Measurements from ENCODE around the gene FEZF1.

The FEZF1 gene

DNA sequence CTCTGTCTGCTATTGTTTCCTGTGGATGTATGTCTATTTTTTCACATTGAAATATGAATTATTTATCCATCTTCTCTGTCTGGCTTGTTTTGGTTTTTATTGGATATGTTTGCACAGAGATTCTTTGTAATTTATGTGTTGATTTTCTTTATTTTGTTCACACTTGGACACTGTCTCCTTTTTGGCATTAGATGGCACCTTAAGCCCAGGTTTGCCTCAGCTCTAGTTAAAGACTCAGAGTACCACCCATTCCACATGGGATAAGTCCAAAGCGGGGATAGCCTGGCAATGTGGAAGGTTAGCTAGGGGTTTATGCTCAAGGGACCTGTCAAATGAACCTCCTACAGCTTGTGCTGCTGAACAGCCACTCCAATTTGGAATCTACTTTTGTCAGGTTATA, 14.1 kb downstream of the FEZF1 start:
- TF ChIP-seq POLR2AphosphoS5 (IDR thresholded peaks at IDR 0.05; ENCODE audit: low read depth, low read length) (no peak), TAF1 (IDR thresholded peaks at IDR 0.05; ENCODE audit: borderline replicate concordance, insufficient read depth, low read length) (no peak), FOXP2 (optimal IDR thresholded peaks at IDR 0.05; ENCODE audit: borderline replicate concordance, extremely low read depth, extremely low read length, insufficient read depth) (no peak), SIN3A (IDR thresholded peaks at IDR 0.05; ENCODE audit: borderline replicate concordance, insufficient read depth, low read length) (no peak)
- TF ChIP-seq, protein P1, sequence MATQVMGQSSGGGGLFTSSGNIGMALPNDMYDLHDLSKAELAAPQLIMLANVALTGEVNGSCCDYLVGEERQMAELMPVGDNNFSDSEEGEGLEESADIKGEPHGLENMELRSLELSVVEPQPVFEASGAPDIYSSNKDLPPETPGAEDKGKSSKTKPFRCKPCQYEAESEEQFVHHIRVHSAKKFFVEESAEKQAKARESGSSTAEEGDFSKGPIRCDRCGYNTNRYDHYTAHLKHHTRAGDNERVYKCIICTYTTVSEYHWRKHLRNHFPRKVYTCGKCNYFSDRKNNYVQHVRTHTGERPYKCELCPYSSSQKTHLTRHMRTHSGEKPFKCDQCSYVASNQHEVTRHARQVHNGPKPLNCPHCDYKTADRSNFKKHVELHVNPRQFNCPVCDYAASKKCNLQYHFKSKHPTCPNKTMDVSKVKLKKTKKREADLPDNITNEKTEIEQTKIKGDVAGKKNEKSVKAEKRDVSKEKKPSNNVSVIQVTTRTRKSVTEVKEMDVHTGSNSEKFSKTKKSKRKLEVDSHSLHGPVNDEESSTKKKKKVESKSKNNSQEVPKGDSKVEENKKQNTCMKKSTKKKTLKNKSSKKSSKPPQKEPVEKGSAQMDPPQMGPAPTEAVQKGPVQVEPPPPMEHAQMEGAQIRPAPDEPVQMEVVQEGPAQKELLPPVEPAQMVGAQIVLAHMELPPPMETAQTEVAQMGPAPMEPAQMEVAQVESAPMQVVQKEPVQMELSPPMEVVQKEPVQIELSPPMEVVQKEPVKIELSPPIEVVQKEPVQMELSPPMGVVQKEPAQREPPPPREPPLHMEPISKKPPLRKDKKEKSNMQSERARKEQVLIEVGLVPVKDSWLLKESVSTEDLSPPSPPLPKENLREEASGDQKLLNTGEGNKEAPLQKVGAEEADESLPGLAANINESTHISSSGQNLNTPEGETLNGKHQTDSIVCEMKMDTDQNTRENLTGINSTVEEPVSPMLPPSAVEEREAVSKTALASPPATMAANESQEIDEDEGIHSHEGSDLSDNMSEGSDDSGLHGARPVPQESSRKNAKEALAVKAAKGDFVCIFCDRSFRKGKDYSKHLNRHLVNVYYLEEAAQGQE (IDR thresholded peaks at IDR 0.05; ENCODE audit: insufficient read depth in 1 of 2, low read depth in 2 of 2, low read length in 2 of 2) = no peak

GRCh38 chr7:122289426-122289825, 15.1 kb downstream of the FEZF1 start:
- no peak for TF ChIP-seq FOXP2 (optimal IDR thresholded peaks at IDR 0.05; ENCODE audit: borderline replicate concordance, extremely low read depth, extremely low read length, insufficient read depth)
- TF ChIP-seq, protein P1 (IDR thresholded peaks at IDR 0.05; ENCODE audit: insufficient read depth in 1 of 2, low read depth in 2 of 2, low read length in 2 of 2) = no peak
- no peak for TF ChIP-seq TAF1 (IDR thresholded peaks at IDR 0.05; ENCODE audit: borderline replicate concordance, insufficient read depth, low read length)
- no peak for TF ChIP-seq SIN3A (IDR thresholded peaks at IDR 0.05; ENCODE audit: borderline replicate concordance, insufficient read depth, low read length)
- TF ChIP-seq POLR2AphosphoS5 (IDR thresholded peaks at IDR 0.05; ENCODE audit: low read depth, low read length) = no peak

GRCh38 chr7:122273117-122273516, 31.4 kb downstream of the FEZF1 start:
- no peak for TF ChIP-seq FOXP2 (optimal IDR thresholded peaks at IDR 0.05; ENCODE audit: borderline replicate concordance, extremely low read depth, extremely low read length, insufficient read depth)

DNA sequence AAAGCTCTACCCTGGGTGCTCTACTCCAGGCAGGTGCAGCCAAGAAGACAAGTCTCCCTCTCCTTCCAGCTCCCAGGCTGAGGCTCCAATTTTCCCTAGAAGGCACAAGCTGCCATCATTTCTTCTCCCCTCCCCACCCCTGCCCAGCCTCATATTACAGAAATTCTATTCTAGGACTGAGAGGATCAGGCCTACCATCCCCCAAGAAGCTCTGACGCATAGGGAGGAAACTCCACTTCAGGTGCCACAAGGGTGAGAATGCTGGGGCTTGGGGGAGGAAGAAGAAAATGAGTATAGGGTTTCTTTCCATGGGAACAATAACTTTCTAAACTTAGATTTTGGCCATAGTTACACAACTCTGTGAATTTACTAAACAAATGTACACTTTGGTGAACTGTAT, 35.3 kb downstream of the FEZF1 start:
- TF ChIP-seq TAF1 (IDR thresholded peaks at IDR 0.05; ENCODE audit: borderline replicate concordance, insufficient read depth, low read length) (no peak), SIN3A (IDR thresholded peaks at IDR 0.05; ENCODE audit: borderline replicate concordance, insufficient read depth, low read length) (no peak), POLR2AphosphoS5 (IDR thresholded peaks at IDR 0.05; ENCODE audit: low read depth, low read length) (no peak)

DNA sequence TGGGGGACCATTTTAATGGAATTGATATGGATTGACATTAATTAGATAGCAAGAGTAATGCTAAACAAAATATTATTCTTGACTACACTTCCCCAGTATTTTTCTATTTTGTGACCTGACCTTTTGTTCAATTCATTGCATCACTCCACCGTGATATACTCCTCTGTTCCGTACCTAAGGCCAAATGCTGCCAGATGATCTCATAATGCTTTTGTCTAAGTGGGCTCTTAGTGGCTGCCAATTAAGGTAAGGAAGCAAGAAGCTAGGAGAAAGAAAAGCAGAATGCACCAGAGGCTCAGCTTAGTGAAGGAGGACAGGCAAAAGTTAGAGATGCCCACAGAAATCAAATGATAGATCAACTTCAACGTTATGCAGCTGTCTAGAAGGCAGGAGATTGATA, 36.4 kb downstream of the FEZF1 start:
- TF ChIP-seq FOXP2 (optimal IDR thresholded peaks at IDR 0.05; ENCODE audit: borderline replicate concordance, extremely low read depth, extremely low read length, insufficient read depth) = no peak
- no peak for TF ChIP-seq TAF1 (IDR thresholded peaks at IDR 0.05; ENCODE audit: borderline replicate concordance, insufficient read depth, low read length)
- TF ChIP-seq POLR2AphosphoS5 (IDR thresholded peaks at IDR 0.05; ENCODE audit: low read depth, low read length) = no peak
- TF ChIP-seq, protein P1 (IDR thresholded peaks at IDR 0.05; ENCODE audit: insufficient read depth in 1 of 2, low read depth in 2 of 2, low read length in 2 of 2) = no peak
- TF ChIP-seq SIN3A (IDR thresholded peaks at IDR 0.05; ENCODE audit: borderline replicate concordance, insufficient read depth, low read length) = no peak

DNA sequence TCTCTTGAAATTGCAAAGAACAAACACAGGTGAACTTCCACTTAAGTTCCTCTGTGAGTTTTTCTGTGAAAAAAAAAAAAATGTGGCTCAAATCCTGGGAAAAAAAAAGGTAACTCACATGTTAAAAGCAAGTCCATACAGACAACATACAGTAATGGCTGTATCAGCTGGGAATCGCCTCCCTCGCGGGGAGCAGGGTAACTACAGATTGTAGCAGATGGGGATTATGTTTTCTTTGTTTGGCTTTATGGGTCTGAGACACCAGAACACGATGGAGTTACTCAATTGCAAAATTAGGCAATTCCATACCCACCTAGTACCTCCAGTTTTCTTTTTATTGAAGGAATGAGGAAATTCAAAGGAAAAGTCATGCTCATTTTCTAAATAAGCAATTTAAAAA, 42.3 kb downstream of the FEZF1 start:
- TF ChIP-seq POLR2AphosphoS5 (IDR thresholded peaks at IDR 0.05; ENCODE audit: low read depth, low read length) = no peak

GRCh38 chr7:122261442-122261841, 43.1 kb downstream of the FEZF1 start:
- TF ChIP-seq TAF1 (IDR thresholded peaks at IDR 0.05; ENCODE audit: borderline replicate concordance, insufficient read depth, low read length) = no peak
- no peak for TF ChIP-seq FOXP2 (optimal IDR thresholded peaks at IDR 0.05; ENCODE audit: borderline replicate concordance, extremely low read depth, extremely low read length, insufficient read depth)
- no peak for TF ChIP-seq POLR2AphosphoS5 (IDR thresholded peaks at IDR 0.05; ENCODE audit: low read depth, low read length)
- no peak for TF ChIP-seq SIN3A (IDR thresholded peaks at IDR 0.05; ENCODE audit: borderline replicate concordance, insufficient read depth, low read length)
- TF ChIP-seq, protein P1 (IDR thresholded peaks at IDR 0.05; ENCODE audit: insufficient read depth in 1 of 2, low read depth in 2 of 2, low read length in 2 of 2) = no peak

Data from PFSK-1 (cell line).